Activated CD4-positive, alpha-beta T cell treated with anti-CD3 and anti-CD28 coated beads for 24 hours (primary cell): ENCODE measurements around the gene AXDND1.

Experiments
- DNase-seq, 2 donors: peaks; one replicate each; pipeline ENCODE4 v3.0.0-alpha.2; 2020; ENCODE audit warnings: low read depth in 2 of 2

AXDND1 gene

DNA sequence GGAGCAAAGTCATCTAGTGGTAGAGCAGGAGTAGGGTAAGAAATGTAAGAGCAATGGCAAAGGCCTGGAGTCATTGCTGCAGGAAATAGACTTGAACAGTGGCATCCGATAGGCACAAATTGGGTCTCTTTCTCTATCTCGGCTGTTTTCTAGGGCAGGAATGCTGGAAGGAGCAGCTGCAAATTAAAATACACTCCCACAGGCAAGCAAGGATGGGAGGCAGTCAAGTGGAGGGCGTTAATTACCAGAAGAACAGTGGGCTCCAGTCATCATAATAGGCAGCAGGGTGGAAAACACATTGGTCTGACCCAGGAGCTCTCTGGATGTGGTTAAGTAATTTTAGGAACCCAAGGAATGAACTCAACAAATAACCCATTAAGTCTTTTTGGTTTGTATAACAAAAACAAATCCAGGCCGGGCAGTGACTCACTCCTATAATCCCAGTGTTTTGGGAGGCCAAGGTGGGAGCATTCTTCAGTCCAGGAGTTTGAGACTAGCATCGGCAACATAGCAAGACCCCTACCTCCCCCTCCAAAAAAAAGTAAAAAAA, 218.1 kb downstream of the AXDND1 start:
- DNase-seq = no peak

- no peak for DNase-seq
These were observed 220.5 kb downstream of the AXDND1 start for GRCh38 chr1:179586107-179586823.

DNA sequence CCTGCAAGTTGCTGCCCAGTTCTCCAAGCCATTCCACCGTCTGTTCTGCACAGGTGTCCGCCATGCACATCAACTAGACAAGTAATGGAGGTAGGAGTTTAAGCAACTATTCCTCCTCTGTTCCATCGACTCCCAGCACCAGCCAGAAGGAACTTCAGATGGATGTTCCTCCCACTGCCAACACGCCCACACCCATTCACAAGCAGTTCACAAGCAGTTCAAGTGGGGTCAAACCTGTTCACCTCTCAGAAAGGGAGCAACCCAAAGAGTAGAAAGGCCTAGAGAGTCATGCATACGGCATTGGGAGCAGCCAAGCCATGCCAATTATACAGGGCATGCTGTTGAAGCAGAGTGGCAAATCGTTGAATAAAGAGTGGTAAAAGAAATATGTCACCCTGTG, 221.6 kb downstream of the AXDND1 start:
- DNase-seq = no peak

DNA sequence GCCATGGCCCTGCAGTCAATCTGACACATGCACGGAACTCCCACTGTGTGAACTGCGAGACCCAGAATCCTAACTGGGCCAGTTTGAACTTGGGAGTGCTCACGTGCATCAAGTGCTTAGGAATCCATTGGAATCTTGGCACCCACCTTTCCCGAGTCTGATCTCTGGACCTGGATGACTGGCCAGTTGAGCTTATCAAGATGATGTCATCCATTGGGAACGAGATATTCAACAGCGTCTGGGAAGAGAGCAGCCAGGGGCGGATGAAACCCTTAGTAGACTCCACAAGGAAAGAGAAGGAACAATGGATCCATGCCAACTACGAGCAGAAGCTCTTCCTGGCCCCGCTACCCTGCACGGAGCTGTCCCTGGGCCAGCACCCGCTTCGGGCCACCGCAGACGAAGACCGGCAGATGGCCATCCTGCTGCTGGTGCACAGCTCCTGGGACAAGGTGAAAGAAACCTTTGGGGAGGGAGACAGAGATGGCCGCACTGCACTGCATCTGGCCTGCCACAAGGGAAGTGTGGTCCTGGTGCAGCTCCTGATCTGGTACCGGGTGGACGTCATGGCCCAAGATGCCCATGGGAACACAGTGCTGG, 222.8 kb downstream of the AXDND1 start:
- DNase-seq = no peak

- DNase-seq = no peak
These were observed 223.7 kb downstream of the AXDND1 start for GRCh38 chr1:179589509-179589908.

DNA sequence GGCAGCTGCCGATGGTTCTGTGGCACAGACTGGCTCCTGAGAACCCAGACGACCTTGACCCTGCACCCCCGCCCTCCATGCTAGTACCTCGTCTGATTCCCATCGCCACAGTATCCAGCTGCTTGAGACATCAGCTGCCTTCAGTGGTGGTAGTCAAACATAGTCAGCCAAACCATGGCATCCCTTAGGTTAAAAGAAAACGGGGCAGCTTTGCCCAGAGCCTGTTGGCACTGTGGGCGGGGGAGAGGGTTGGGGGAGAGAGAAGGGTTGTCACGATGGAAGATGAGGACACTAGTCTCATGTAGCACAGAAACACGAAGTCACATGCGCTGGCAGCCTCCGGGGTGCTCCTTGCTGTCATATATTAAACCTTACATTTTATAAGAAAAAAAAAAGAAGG, 224.9 kb downstream of the AXDND1 start:
- DNase-seq = no peak

DNA sequence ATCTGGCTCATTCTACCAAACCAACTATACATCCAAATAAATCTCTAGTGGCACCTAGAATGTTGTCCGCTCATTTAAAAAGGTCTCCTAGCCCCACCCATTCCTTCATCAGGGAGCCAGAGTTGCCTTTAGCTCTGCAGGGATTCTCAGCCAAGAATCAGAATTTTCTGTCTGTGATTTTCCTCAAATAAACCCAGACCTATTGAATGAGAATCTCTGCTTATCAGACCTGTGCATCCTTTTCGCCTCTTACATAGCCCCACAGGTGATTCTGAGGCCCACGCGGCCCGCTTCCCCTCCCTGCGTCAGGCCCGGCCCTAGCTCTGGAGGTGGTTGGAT, 225.5 kb downstream of the AXDND1 start:
- no peak for DNase-seq

GRCh38 chr1:179591592-179592580, 226.1 kb downstream of the AXDND1 start, which contains the start of gene TDRD5:
Gene TDRD5, plus strand, starts transcription at chr1:179591832. Its CDS starts 784 bp downstream, at chr1:179592616.
- no peak for DNase-seq

DNA sequence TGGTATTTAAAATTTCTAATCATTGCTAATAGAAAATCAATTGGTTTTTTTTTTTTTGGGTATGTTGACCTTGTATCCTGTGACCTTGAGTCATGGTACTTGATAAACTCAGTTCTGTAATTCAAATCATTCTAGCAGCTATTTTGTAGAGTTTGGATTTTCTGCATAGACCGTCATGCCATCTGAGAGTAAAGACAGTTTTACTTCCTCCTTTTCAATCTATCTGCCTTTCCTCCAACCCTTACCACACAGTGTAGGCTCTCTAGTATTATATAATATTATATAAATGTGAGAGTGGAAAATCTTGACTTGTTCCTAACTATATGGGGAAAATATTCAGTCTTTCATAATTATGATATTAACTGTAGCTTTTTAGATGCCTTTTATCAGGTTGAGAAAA, 232.9 kb downstream of the AXDND1 start:
- DNase-seq = no peak

GRCh38 chr1:179599623-179600249, 234.0 kb downstream of the AXDND1 start:
- DNase-seq = no peak

- DNase-seq = no peak
These were observed 235.3 kb downstream of the AXDND1 start for GRCh38 chr1:179601093-179601492.
